Caco-2 (cell line): Measurements from ENCODE around the gene IQSEC2. TPM values are rescaled to one million over a fixed set of nuclear protein-coding genes. Genes with fewer than 3 reads are reported as not detected.

Experiments used
- BruUV-seq: library from RNA; stranded (reverse); fragments of 400-500 nt; replicated peaks from 2 replicates; lab custom pipeline; 2021; lab: Mats Ljungman, UMichigan
- CTCF ChIA-PET: fragments of 300-600 bp; sonication (Branson Sonifier 250); formaldehyde crosslinking; loops from one replicate; lab custom pipeline; 2022; ENCODE audit warnings: antibody characterized with exemption; lab: Charles Lee
- POLR2A ChIA-PET: fragments of 300-600 bp; sonication (Branson Sonifier 250); formaldehyde crosslinking; loops from one replicate; lab custom pipeline; 2022; ENCODE audit warnings: antibody characterized with exemption; lab: Charles Lee
- DNase-seq, 2 experiments: peaks; one replicate each; pipeline versions ENCODE4 v3.0.0 to v3.0.0-alpha.2; 2020 to 2022
- H3K27me3 ChIP-seq: replicated peaks from 2 replicates; pipeline ENCODE4 v1.6.0; 2011; ENCODE audit warnings: low read length; ENCODE audit not compliant: control insufficient read depth, insufficient read depth
- H3K36me3 ChIP-seq: 2 replicates; pipeline ENCODE4 v1.5.1; 2011; ENCODE audit warnings: low read length; ENCODE audit not compliant: control insufficient read depth, insufficient read depth
- H3K4me1 ChIP-seq: fragments of 250-450 bp; sonication (Bioruptor Pico); 2 replicates; pipeline ENCODE4 v1.5.1; 2020; ENCODE audit warnings: mild to moderate bottlenecking
- H3K4me3 ChIP-seq: 2 replicates; pipeline ENCODE4 v1.5.1; 2011; ENCODE audit warnings: low read depth, mild to moderate bottlenecking, control low read depth, low read length
- H3K9me3 ChIP-seq: fragments of 250-450 bp; sonication (Bioruptor Pico); 2 replicates; pipeline ENCODE4 v1.5.1; 2020; ENCODE audit warnings: mild to moderate bottlenecking, moderate library complexity
- H3K27ac Mint-ChIP-seq: one replicate; pipeline ENCODE4 v1.8.0; 2022; ENCODE audit warnings: mixed read lengths; ENCODE audit not compliant: unreplicated experiment
- H3K27me3 Mint-ChIP-seq: one replicate; pipeline ENCODE4 v1.8.0; 2022; ENCODE audit warnings: mixed read lengths; ENCODE audit not compliant: insufficient read depth, unreplicated experiment
- H3K36me3 Mint-ChIP-seq: one replicate; pipeline ENCODE4 v1.8.0; 2022; ENCODE audit warnings: mild to moderate bottlenecking, mixed read lengths; ENCODE audit not compliant: insufficient read depth, unreplicated experiment
- H3K4me1 Mint-ChIP-seq: one replicate; pipeline ENCODE4 v1.8.0; 2022; ENCODE audit warnings: low read depth, mixed read lengths; ENCODE audit not compliant: unreplicated experiment
- H3K4me3 Mint-ChIP-seq: one replicate; pipeline ENCODE4 v1.8.0; 2022; ENCODE audit warnings: mild to moderate bottlenecking, moderate library complexity, mixed read lengths; ENCODE audit not compliant: unreplicated experiment
- H3K9me3 Mint-ChIP-seq: one replicate; pipeline ENCODE4 v1.8.0; 2022; ENCODE audit warnings: mixed read lengths; ENCODE audit not compliant: unreplicated experiment
- CTCF ChIP-seq, 2 experiments: fragments of 200-600 bp in 1 of 2; IDR thresholded peaks; 1 replicate in 1 of 2; 2 replicates in 1 of 2; pipeline versions ENCODE4 v1.5.1 to v1.8.0; 2011 to 2022; ENCODE audit warnings: antibody characterized with exemption in 1 of 2, control low read depth in 1 of 2, inconsistent platforms in 1 of 2, low read depth in 1 of 2, low read length in 1 of 2, mild to moderate bottlenecking in 1 of 2, moderate library complexity in 1 of 2; ENCODE audit not compliant: insufficient read depth in 1 of 2, severe bottlenecking in 1 of 2, unreplicated experiment in 1 of 2
- intact Hi-C: fragments of 100-400 bp; cut with micrococcal nuclease; formaldehyde crosslinking; loops from one replicate; pipeline ENCODE4 v1.10.0; 2022; ENCODE audit not compliant: unreplicated experiment
- total RNA-seq: library from RNA; stranded (reverse); gene quantifications from 2 replicates; pipeline ENCODE4 v1.2.3, GENCODE V29; 2022

The IQSEC2 gene
- total RNA-seq, 1 experiment from 2014 or later: 1.8 TPM

- intact Hi-C loops: no loop called here
- ChIA-PET POLR2A (no interaction called here), CTCF (no interaction called here)
- no peak overlapping the region for H3K27ac Mint-ChIP-seq
- no peaks in the 10 kb centered on the region for H3K9me3 Mint-ChIP-seq
- no peaks in the 10 kb centered on the region for H3K4me1 Mint-ChIP-seq
- H3K36me3 Mint-ChIP-seq: no peaks in the 10 kb centered on the region
- H3K4me3 Mint-ChIP-seq: no peak overlapping the region
- no peak for DNase-seq
- no TSS peak for BruUV-seq
- no peaks in the 10 kb centered on the region for H3K4me1 ChIP-seq
- H3K4me3 ChIP-seq: no peak overlapping the region
- no peaks in the 10 kb centered on the region for H3K36me3 ChIP-seq
- TF ChIP-seq CTCF (IDR thresholded peaks at IDR 0.05; ENCODE audit: insufficient read depth in 1 of 2, low read depth in 1 of 2, low read length in 1 of 2, severe bottlenecking in 1 of 2, unreplicated experiment in 1 of 2): no peak
- peaks cover 4% of the 10 kb centered on the region for H3K27me3 Mint-ChIP-seq
- no peaks in the 10 kb centered on the region for H3K27me3 ChIP-seq
- H3K9me3 ChIP-seq: no peaks in the 10 kb centered on the region
Measured at GRCh38 chrX:53246231-53246630, 35.2 kb downstream of the IQSEC2 start.

- Histone ChIP-seq H3K4me1 (no peaks in the 10 kb centered on the region), H3K9me3 (no peaks in the 10 kb centered on the region), H3K4me3 (no peak overlapping the region), H3K36me3 (no peaks in the 10 kb centered on the region), H3K27me3 (no peaks in the 10 kb centered on the region)
- H3K36me3 Mint-ChIP-seq: no peaks in the 10 kb centered on the region
- H3K27me3 Mint-ChIP-seq: peaks cover 4% of the 10 kb centered on the region
- DNase-seq: no peak
- H3K9me3 Mint-ChIP-seq: no peaks in the 10 kb centered on the region
- no peaks in the 10 kb centered on the region for H3K4me1 Mint-ChIP-seq
- ChIA-PET CTCF (no interaction called here), POLR2A (no interaction called here)
- BruUV-seq: no TSS peak
- no peak for TF ChIP-seq CTCF (IDR thresholded peaks at IDR 0.05; ENCODE audit: insufficient read depth in 1 of 2, low read depth in 1 of 2, low read length in 1 of 2, severe bottlenecking in 1 of 2, unreplicated experiment in 1 of 2)
- no peak overlapping the region for H3K4me3 Mint-ChIP-seq
- intact Hi-C loops: no loop called here
- no peak overlapping the region for H3K27ac Mint-ChIP-seq
Measured at GRCh38 chrX:53244610-53245009, 36.8 kb downstream of the IQSEC2 start.

GRCh38 chrX:53242310-53242709 lies 39.1 kb downstream of the IQSEC2 start:
- Mint-ChIP-seq H3K9me3 (no peaks in the 10 kb centered on the region), H3K4me3 (no peak overlapping the region), H3K27me3 (peaks cover 4% of the 10 kb centered on the region), H3K4me1 (no peaks in the 10 kb centered on the region), H3K36me3 (no peaks in the 10 kb centered on the region), H3K27ac (no peak overlapping the region)
- H3K36me3 ChIP-seq: no peaks in the 10 kb centered on the region
- ChIA-PET CTCF (no interaction called here), POLR2A (no interaction called here)
- DNase-seq: no peak
- no peaks in the 10 kb centered on the region for H3K27me3 ChIP-seq
- H3K4me3 ChIP-seq: no peak overlapping the region
- no TSS peak for BruUV-seq
- H3K4me1 ChIP-seq: no peaks in the 10 kb centered on the region
- H3K9me3 ChIP-seq: no peaks in the 10 kb centered on the region
- TF ChIP-seq CTCF (IDR thresholded peaks at IDR 0.05; ENCODE audit: insufficient read depth in 1 of 2, low read depth in 1 of 2, low read length in 1 of 2, severe bottlenecking in 1 of 2, unreplicated experiment in 1 of 2): no peak
- intact Hi-C loops: no loop called here
